ENCODE data around the gene VASP.

DNA sequence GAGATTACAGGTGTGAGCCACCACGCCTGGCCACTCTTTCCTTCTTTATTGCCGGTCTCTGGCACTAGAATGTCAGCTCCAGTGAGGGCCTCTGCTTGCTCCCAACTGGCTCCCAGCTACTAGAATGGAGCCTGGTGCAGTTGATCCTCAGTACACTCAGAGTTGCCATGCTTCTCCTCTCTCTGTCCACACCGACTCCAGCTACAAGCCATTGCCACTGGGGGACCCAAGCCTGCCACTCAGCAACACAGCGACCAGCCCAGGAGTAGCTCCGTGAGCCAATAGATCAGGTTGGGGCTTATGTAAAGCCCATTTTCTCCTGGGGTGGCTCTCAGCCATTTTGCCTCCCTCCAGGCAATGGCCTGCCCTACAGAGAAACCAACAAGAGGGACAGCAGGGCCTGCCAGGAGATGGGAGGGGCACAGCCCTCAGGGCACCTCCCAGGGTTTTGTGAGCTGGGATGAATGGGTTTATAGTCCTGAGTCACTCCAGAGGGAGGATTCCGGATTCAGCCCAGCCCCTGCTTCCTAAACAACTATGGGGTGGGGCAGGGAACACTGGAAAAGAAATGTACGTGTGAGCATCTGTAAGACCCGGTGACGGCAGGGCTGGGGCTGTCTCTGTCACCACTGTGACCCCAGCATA, 40.8 kb downstream of the VASP start:
- TF ChIP-seq, protein P1, sequence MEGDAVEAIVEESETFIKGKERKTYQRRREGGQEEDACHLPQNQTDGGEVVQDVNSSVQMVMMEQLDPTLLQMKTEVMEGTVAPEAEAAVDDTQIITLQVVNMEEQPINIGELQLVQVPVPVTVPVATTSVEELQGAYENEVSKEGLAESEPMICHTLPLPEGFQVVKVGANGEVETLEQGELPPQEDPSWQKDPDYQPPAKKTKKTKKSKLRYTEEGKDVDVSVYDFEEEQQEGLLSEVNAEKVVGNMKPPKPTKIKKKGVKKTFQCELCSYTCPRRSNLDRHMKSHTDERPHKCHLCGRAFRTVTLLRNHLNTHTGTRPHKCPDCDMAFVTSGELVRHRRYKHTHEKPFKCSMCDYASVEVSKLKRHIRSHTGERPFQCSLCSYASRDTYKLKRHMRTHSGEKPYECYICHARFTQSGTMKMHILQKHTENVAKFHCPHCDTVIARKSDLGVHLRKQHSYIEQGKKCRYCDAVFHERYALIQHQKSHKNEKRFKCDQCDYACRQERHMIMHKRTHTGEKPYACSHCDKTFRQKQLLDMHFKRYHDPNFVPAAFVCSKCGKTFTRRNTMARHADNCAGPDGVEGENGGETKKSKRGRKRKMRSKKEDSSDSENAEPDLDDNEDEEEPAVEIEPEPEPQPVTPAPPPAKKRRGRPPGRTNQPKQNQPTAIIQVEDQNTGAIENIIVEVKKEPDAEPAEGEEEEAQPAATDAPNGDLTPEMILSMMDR (IDR thresholded peaks at IDR 0.05): no peak
- TF ChIP-seq EZH2 (IDR thresholded peaks at IDR 0.05; ENCODE audit: borderline replicate concordance, insufficient read depth, low read depth, low read length, poor library complexity, severe bottlenecking): no peak
